ENCODE measurements around the gene GRM2. TPM values are rescaled to one million over a fixed set of nuclear protein-coding genes. Genes with fewer than 3 reads are reported as not detected.

GRM2 gene
- total and polyA plus RNA-seq, 10 of the 15 experiments (the other 5 are each of a cell fraction or from before 2014, with no cell fraction given), result 0.01 to 0.14 (median 0.06) TPM; not detected in 5

- 98% methylated on average over 3 of the region's 3 CpGs for WGBS (ENCODE audit: insufficient coverage, insufficient replicate concordance, low lambda C conversion rate, missing lambda C conversion rate)
- no peak overlapping the region for H3K27ac ChIP-seq (ENCODE audit: control insufficient read depth, insufficient read depth)
- ChIA-PET SMC1A (ENCODE audit: uncharacterized antibody, unreplicated experiment) (no interaction called here), POLR2A (no interaction called here), RAD21 (ENCODE audit: unreplicated experiment) (interaction anchor here (1.2 kb wide), 1 partner anchor 186 kb away, joined by 3 read pairs; no protein-coding TSS in a partner anchor), CTCF (interaction anchor here (0.9 to 11.7 kb wide), 4 partner anchors 17 to 298 kb away, joined by 3 to 238 read pairs (median 8); partner anchors contain the start of gene TEX264)
- H3K36me3 ChIP-seq (ENCODE audit: control insufficient read depth in 2 of 2, insufficient read depth in 2 of 2, low read length in 1 of 2), result peaks cover 31 to 40% of the 10 kb centered on the region in 2 experiments
- no TSS peak for BruUV-seq (replicated peaks)
- no peak overlapping the region for H2AFZ ChIP-seq (ENCODE audit: control insufficient read depth, low read depth, low read length)
- DNase-seq (ENCODE audit: low read depth, low spot score) (no peak), ATAC-seq (no peak), FAIRE-seq (no peak)
- intact Hi-C loops (cut with micrococcal nuclease; ENCODE audit: unreplicated experiment) (no loop called here), in situ Hi-C loops (cut with MboI) (loop anchor here (25.0 kb wide), 1 partner anchor 1076 kb away; the partner anchor contains the start of genes CISH and MAPKAPK3)
- H3K79me2 ChIP-seq (ENCODE audit: control insufficient read depth, insufficient read depth, low read length), result peaks cover 3% of the 10 kb centered on the region
- no peaks in the 10 kb centered on the region for H3K9me3 ChIP-seq (replicated peaks; ENCODE audit: control insufficient read depth, insufficient read depth, low read length)
- H3K4me2 ChIP-seq (ENCODE audit: control insufficient read depth, insufficient read depth), result no peak overlapping the region
- no peak overlapping the region for H3K9ac ChIP-seq (ENCODE audit: control insufficient read depth, insufficient read depth, low read length)
- H3K4me1 ChIP-seq (ENCODE audit: control insufficient read depth, insufficient read depth, low read length), result peaks cover 16% of the 10 kb centered on the region
- H3K27me3 ChIP-seq (replicated peaks in 1 of 2; ENCODE audit: control insufficient read depth in 2 of 2, insufficient read depth in 2 of 2, low read length in 1 of 2), result no peaks in the 10 kb centered on the region
- no peak for TF ChIP-seq RAD51 (IDR thresholded peaks at IDR 0.05)
- no peak for TF ChIP-seq IKZF1 (conservative IDR thresholded peaks at IDR 0.05)
- TF ChIP-seq NFIC (IDR thresholded peaks at IDR 0.05; ENCODE audit: low read depth, low read length), result no peak
- TF ChIP-seq EP300 (IDR thresholded peaks at IDR 0.05; ENCODE audit: borderline replicate concordance in 1 of 2, control insufficient read depth in 1 of 2, low read depth in 2 of 2, low read length in 2 of 2), result no peak
- TF ChIP-seq MXI1 (IDR thresholded peaks at IDR 0.05; ENCODE audit: low read depth, low read length), result no peak
- TF ChIP-seq RELB (IDR thresholded peaks at IDR 0.05; ENCODE audit: low read depth), result no peak
- no peak for TF ChIP-seq CHD4 (IDR thresholded peaks at IDR 0.05)
- no peak for TF ChIP-seq IRF4 (IDR thresholded peaks at IDR 0.05; ENCODE audit: low read depth, low read length)
- no peak for TF ChIP-seq MLLT1 (IDR thresholded peaks at IDR 0.05)
- no peak for TF ChIP-seq NFYB (IDR thresholded peaks at IDR 0.05; ENCODE audit: insufficient read depth, low read depth, low read length)
- no peak for TF ChIP-seq SIN3A (IDR thresholded peaks at IDR 0.05; ENCODE audit: low read depth, low read length)
- TF ChIP-seq BHLHE40 (IDR thresholded peaks at IDR 0.05; ENCODE audit: borderline replicate concordance in 1 of 2, low read depth in 2 of 2, low read length in 1 of 2), result no peak
- no peak for TF ChIP-seq E4F1 (IDR thresholded peaks at IDR 0.05; ENCODE audit: borderline replicate concordance, partially characterized antibody)
- no peak for TF ChIP-seq FOXK2 (IDR thresholded peaks at IDR 0.05)
- TF ChIP-seq SRF (IDR thresholded peaks at IDR 0.05; ENCODE audit: low read depth in 2 of 2, low read length in 2 of 2), result no peak
- no peak for TF ChIP-seq SMAD5 (IDR thresholded peaks at IDR 0.05; ENCODE audit: low read depth)
- TF ChIP-seq CBX3 (IDR thresholded peaks at IDR 0.05; ENCODE audit: borderline replicate concordance, low read depth), result no peak
- TF ChIP-seq PBX3 (IDR thresholded peaks at IDR 0.05; ENCODE audit: insufficient replicate concordance, low read depth, low read length), result no peak
- no peaks in the 10 kb centered on the region; the same call in 1 of the 2 replicates for H4K20me1 ChIP-seq (ENCODE audit: control insufficient read depth, insufficient read depth)
- no peak overlapping the region for H3K4me3 ChIP-seq
Measured at GRCh38 chr3:51688206-51688600, 18.7 kb upstream of the GRM2 start.
